ENCODE measurements around the gene ECEL1. TPM values are rescaled to one million over a fixed set of nuclear protein-coding genes. Genes with fewer than 3 reads are reported as not detected.

ECEL1 gene
- total and polyA plus RNA-seq, 8 donors, result 0.35 to 1.1 TPM; not detected in 6

GRCh38 chr2:232511336-232511890 is 23.8 kb upstream of the ECEL1 start:
- no peak overlapping the region for H3K4me3 ChIP-seq
- no peak for DNase-seq
- no peaks in the 10 kb centered on the region for H3K9me3 ChIP-seq
- TF ChIP-seq CTCF (IDR thresholded peaks at IDR 0.05) (no peak), POLR2A (IDR thresholded peaks at IDR 0.05) (no peak), POLR2AphosphoS5 (IDR thresholded peaks at IDR 0.05) (no peak), EP300 (IDR thresholded peaks at IDR 0.05) (no peak)
- H3K27me3 ChIP-seq, result peaks cover 0 to 43% (median 0%) of the 10 kb centered on the region in 3 donors
- 33 to 63% (median 54%) methylated on average over 3 to 11 of the region's 11 CpGs for WGBS, 5 donors
- intact Hi-C loops (cut with DNase I; ENCODE audit: low total_unique reads), result no loop called here
- no peaks in the 10 kb centered on the region for H3K4me1 ChIP-seq
- H3K27ac ChIP-seq, result no peak overlapping the region
- no peaks in the 10 kb centered on the region for H3K36me3 ChIP-seq

- H3K9me3 ChIP-seq, result no peaks in the 10 kb centered on the region
- intact Hi-C loops (cut with DNase I; ENCODE audit: low total_unique reads), result no loop called here
- 56 to 75% (median 72%) methylated on average over 2 to 7 of the region's 7 CpGs for WGBS, 5 donors
- no peak for DNase-seq
- H3K36me3 ChIP-seq, result no peaks in the 10 kb centered on the region
- no peak overlapping the region for H3K4me3 ChIP-seq
- no peak overlapping the region for H3K27ac ChIP-seq
- peaks cover 0 to 9% (median 7%) of the 10 kb centered on the region in 4 donors for H3K4me1 ChIP-seq
- H3K27me3 ChIP-seq, result peaks cover 0 to 67% (median 15%) of the 10 kb centered on the region in 3 donors
- TF ChIP-seq POLR2A (IDR thresholded peaks at IDR 0.05) (no peak), EP300 (IDR thresholded peaks at IDR 0.05) (no peak), POLR2AphosphoS5 (IDR thresholded peaks at IDR 0.05) (no peak), CTCF (IDR thresholded peaks at IDR 0.05) (no peak)
These were observed 20.6 kb upstream of the ECEL1 start for GRCh38 chr2:232508251-232508650.

GRCh38 chr2:232506709-232507108 is 19.1 kb upstream of the ECEL1 start:
- no peak for DNase-seq
- H3K4me1 ChIP-seq, result peaks cover 9 to 24% (median 21%) of the 10 kb centered on the region in 4 donors
- no peak overlapping the region for H3K27ac ChIP-seq
- 53 to 72% (median 59%) methylated on average over 4 of the region's 4 CpGs for WGBS, 5 donors
- H3K9me3 ChIP-seq, result no peaks in the 10 kb centered on the region
- no peak overlapping the region for H3K4me3 ChIP-seq
- intact Hi-C loops (cut with DNase I; ENCODE audit: low total_unique reads), result no loop called here
- H3K27me3 ChIP-seq, result peaks cover 0 to 68% (median 30%) of the 10 kb centered on the region in 3 donors
- H3K36me3 ChIP-seq, result no peaks in the 10 kb centered on the region
- TF ChIP-seq CTCF (IDR thresholded peaks at IDR 0.05), result no peak
- TF ChIP-seq POLR2A (IDR thresholded peaks at IDR 0.05), result no peak
- TF ChIP-seq POLR2AphosphoS5 (IDR thresholded peaks at IDR 0.05), result no peak
- no peak for TF ChIP-seq EP300 (IDR thresholded peaks at IDR 0.05)

- DNase-seq, result no peak
- no peak overlapping the region for H3K27ac ChIP-seq
- H3K4me1 ChIP-seq, result peaks cover 9 to 28% (median 24%) of the 10 kb centered on the region in 4 donors
- intact Hi-C loops (cut with DNase I; ENCODE audit: low total_unique reads), result no loop called here
- no peaks in the 10 kb centered on the region for H3K9me3 ChIP-seq
- no peak overlapping the region for H3K4me3 ChIP-seq
- H3K27me3 ChIP-seq, result peaks cover 0 to 61% (median 30%) of the 10 kb centered on the region in 3 donors
- no peaks in the 10 kb centered on the region for H3K36me3 ChIP-seq
- TF ChIP-seq CTCF (IDR thresholded peaks at IDR 0.05) (no peak), POLR2A (IDR thresholded peaks at IDR 0.05) (no peak), POLR2AphosphoS5 (IDR thresholded peaks at IDR 0.05) (no peak), EP300 (IDR thresholded peaks at IDR 0.05) (no peak)
- WGBS, 5 donors, result 43 to 58% (median 50%) methylated on average over 4 to 10 of the region's 10 CpGs
These were observed 18.2 kb upstream of the ECEL1 start for GRCh38 chr2:232505856-232506255.

Measured in stomach (tissue), 9 donors.